Astrocyte of the spinal cord (primary cell): ENCODE data around the gene OR51B5.

ENCODE experiments used
- DNase-seq: peaks from one replicate; pipeline ENCODE4 v3.0.0; 2011; ENCODE audit warnings: low read depth, low spot score
- H3K4me3 ChIP-seq: 2 replicates; pipeline ENCODE4 v1.5.1; 2011; ENCODE audit warnings: low read depth, mild to moderate bottlenecking, low read length, moderate library complexity
- in situ Hi-C: cut with HindIII; loops from 2 replicates; pipeline ENCODE4 v1.10.0; 2017; ENCODE audit warnings: low sequenced_read_pairs
- TF ChIP-seq, protein P1 (sequence below): IDR thresholded peaks from 2 replicates; pipeline ENCODE4 v1.5.1; 2012; ENCODE audit warnings: low read depth, mild to moderate bottlenecking, low read length, inconsistent platforms

The OR51B5 gene, protein sequence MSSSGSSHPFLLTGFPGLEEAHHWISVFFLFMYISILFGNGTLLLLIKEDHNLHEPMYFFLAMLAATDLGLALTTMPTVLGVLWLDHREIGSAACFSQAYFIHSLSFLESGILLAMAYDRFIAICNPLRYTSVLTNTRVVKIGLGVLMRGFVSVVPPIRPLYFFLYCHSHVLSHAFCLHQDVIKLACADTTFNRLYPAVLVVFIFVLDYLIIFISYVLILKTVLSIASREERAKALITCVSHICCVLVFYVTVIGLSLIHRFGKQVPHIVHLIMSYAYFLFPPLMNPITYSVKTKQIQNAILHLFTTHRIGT

DNA sequence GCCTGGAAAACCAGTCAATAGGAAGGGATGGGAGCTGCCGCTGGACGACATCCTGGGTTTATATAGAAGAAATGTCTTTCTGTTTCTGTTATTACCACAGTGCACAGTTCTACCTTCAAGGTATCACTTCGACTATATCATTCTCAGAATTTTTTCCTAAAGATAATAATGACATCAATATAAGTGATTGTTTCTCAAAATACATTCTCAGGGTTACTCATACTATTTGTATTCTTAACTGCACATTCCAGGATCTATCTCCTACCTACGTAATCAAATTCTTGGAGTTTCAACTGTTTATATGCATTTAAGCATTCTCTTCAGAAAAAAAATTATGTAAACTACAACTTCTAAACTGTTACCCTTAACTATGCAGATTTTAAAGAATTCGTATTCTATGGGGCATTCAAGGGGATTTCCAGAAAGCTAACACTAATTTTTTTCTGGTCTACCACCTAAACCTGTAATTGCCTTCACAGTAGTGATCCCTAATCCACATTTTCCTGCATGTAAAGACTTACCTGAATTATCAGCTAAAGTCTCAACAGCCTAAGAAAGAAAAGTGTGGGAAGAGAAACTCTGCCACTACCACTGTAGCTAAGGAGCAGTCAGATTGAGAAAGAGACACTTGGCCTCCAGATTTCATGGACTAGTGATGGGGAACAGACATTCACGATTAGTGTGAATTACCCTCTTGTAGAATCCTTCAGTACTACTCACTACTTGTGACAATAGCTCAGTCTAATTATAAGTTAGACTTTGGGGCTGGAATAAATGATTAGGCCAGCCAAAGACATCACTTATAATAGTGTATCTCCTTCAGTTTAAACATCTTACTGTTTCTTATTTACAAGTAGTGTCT lies at the start of gene OR51B5:
TSS of gene OR51B5 (minus strand) at position 51 of the 862 bp plus-strand sequence. CDS start at position 51, 0 bp downstream.
- in situ Hi-C loops, result no loop called here

DNA sequence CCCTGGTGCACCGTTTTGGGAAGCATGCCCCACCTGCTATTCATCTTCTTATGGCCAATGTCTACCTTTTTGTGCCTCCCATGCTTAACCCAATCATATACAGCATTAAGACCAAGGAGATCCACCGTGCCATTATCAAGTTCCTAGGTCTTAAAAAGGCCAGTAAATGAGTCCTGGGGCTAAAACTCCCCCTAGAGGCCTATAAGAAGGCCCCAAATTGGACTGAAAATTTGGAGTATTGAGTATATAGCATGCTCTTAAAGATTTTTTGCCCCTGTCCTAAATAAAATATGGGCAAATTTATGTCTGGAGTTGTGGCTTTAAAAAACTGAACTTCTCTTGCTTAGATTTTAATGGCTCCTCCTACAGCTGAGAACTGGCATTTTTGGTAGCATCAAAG lies 46.9 kb upstream of the OR51B5 start:
- DNase-seq, result no peak
- TF ChIP-seq, protein P1, sequence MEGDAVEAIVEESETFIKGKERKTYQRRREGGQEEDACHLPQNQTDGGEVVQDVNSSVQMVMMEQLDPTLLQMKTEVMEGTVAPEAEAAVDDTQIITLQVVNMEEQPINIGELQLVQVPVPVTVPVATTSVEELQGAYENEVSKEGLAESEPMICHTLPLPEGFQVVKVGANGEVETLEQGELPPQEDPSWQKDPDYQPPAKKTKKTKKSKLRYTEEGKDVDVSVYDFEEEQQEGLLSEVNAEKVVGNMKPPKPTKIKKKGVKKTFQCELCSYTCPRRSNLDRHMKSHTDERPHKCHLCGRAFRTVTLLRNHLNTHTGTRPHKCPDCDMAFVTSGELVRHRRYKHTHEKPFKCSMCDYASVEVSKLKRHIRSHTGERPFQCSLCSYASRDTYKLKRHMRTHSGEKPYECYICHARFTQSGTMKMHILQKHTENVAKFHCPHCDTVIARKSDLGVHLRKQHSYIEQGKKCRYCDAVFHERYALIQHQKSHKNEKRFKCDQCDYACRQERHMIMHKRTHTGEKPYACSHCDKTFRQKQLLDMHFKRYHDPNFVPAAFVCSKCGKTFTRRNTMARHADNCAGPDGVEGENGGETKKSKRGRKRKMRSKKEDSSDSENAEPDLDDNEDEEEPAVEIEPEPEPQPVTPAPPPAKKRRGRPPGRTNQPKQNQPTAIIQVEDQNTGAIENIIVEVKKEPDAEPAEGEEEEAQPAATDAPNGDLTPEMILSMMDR, result no peak
- in situ Hi-C loops, result no loop called here
- no peak overlapping the region for H3K4me3 ChIP-seq

More for the DNA sequence above, at the start of gene OR51B5:
- no peak within 1 kb of the TSS for H3K4me3 ChIP-seq
- TF ChIP-seq, protein P1, result no peak
- DNase-seq, result no peak

- no peak for DNase-seq
- no peak overlapping the region for H3K4me3 ChIP-seq
- in situ Hi-C loops, result no loop called here
- TF ChIP-seq, protein P1, result no peak
Measured at GRCh38 chr11:5384335-5384734, 41.0 kb upstream of the OR51B5 start.

GRCh38 chr11:5383576-5383975 lies 40.3 kb upstream of the OR51B5 start, which contains the start of gene OR51M1:
Gene OR51M1 (plus strand): TSS chr11:5383812. CDS start chr11:5389399, 5,587 bp downstream.
- H3K4me3 ChIP-seq, result no peak within 1 kb of the TSS
- no peak for DNase-seq
- in situ Hi-C loops, result no loop called here
- TF ChIP-seq, protein P1, result no peak

GRCh38 chr11:5380740-5381342 lies 37.5 kb upstream of the OR51B5 start:
- DNase-seq, result peak; percentile 71
- TF ChIP-seq, protein P1, result peak; percentile 88
- in situ Hi-C loops, result no loop called here
- H3K4me3 ChIP-seq, result no peak overlapping the region

GRCh38 chr11:5369789-5370188 lies 26.5 kb upstream of the OR51B5 start:
- TF ChIP-seq, protein P1, result peak; percentile 55
- in situ Hi-C loops, result no loop called here
- no peak overlapping the region for H3K4me3 ChIP-seq
- peak; percentile 60 for DNase-seq
